ENCODE measurements around the gene SLCO3A1. TPM values are rescaled to one million over a fixed set of nuclear protein-coding genes. Genes with fewer than 3 reads are reported as not detected.

Gene SLCO3A1
- total RNA-seq, 1 experiment from 2014 or later = 5.1 TPM

GRCh38 chr15:91821458-91821857 lies 32.0 kb upstream of the SLCO3A1 start:
- H3K9me3 ChIP-seq (ENCODE audit: control insufficient read depth in 1 of 2, insufficient read depth in 1 of 2, low read depth in 1 of 2, low read length in 2 of 2) = no peaks in the 10 kb centered on the region
- H3K27me3 ChIP-seq (ENCODE audit: insufficient read depth, low read length) = no peaks in the 10 kb centered on the region
- no peak overlapping the region for H3K4me3 ChIP-seq (replicated peaks in 1 of 2; ENCODE audit: low read depth in 1 of 2, low read length in 2 of 2)
- H2AFZ ChIP-seq (ENCODE audit: low read depth, low read length, poor library complexity, severe bottlenecking) = no peak overlapping the region
- TF ChIP-seq ZFX (IDR thresholded peaks at IDR 0.05) = no peak
- TF ChIP-seq TCF7L2 (IDR thresholded peaks at IDR 0.05; ENCODE audit: borderline replicate concordance, extremely low read depth, insufficient read depth, insufficient read length) = no peak
- TF ChIP-seq CBX3 (IDR thresholded peaks at IDR 0.05; ENCODE audit: low read depth) = no peak
- no TSS peak for BruUV-seq (replicated peaks)
- no peaks in the 10 kb centered on the region for H3K36me3 ChIP-seq (ENCODE audit: control insufficient read depth in 1 of 2, insufficient read depth in 2 of 2, low read length in 2 of 2)
- no peak overlapping the region for H3K9ac ChIP-seq (ENCODE audit: low read length)
- no peak overlapping the region for H3K4me2 ChIP-seq (ENCODE audit: low read length)
- intact Hi-C loops (cut with micrococcal nuclease) = no loop called here
- H3K79me2 ChIP-seq (ENCODE audit: insufficient read depth, low read length) = no peaks in the 10 kb centered on the region
- ChIA-PET POLR2A (no interaction called here), CTCF (no interaction called here), RAD21 (ENCODE audit: low non-redundant PET in 1 of 2, low total read pairs in 2 of 2, uncharacterized antibody in 2 of 2, unreplicated experiment in 2 of 2) (no interaction called here)
- H4K20me1 ChIP-seq (ENCODE audit: insufficient read depth) = no peaks in the 10 kb centered on the region
- ATAC-seq (no peak), DNase-seq (ENCODE audit: low read depth, low spot score) (no peak)
- H3K4me1 ChIP-seq (ENCODE audit: control insufficient read depth in 1 of 2, insufficient read depth in 2 of 2, low read length in 2 of 2) = no peaks in the 10 kb centered on the region
- H3K9me2 ChIP-seq (ENCODE audit: insufficient read depth) = no peaks in the 10 kb centered on the region
- H3K27ac ChIP-seq (ENCODE audit: low read depth, low read length) = no peak overlapping the region

- no peaks in the 10 kb centered on the region for H3K9me2 ChIP-seq (ENCODE audit: insufficient read depth)
- no peaks in the 10 kb centered on the region for H3K27me3 ChIP-seq (ENCODE audit: insufficient read depth, low read length)
- BruUV-seq (replicated peaks) = no TSS peak
- ChIA-PET CTCF (no interaction called here), POLR2A (no interaction called here), RAD21 (ENCODE audit: low non-redundant PET in 1 of 2, low total read pairs in 2 of 2, uncharacterized antibody in 2 of 2, unreplicated experiment in 2 of 2) (no interaction called here)
- H3K9me3 ChIP-seq (ENCODE audit: control insufficient read depth in 1 of 2, insufficient read depth in 1 of 2, low read depth in 1 of 2, low read length in 2 of 2) = no peaks in the 10 kb centered on the region
- ATAC-seq = no peak
- no peak overlapping the region for H3K4me2 ChIP-seq (ENCODE audit: low read length)
- no peaks in the 10 kb centered on the region for H3K79me2 ChIP-seq (ENCODE audit: insufficient read depth, low read length)
- H3K27ac ChIP-seq (ENCODE audit: low read depth, low read length) = no peak overlapping the region
- intact Hi-C loops (cut with micrococcal nuclease) = no loop called here
- H3K9ac ChIP-seq (ENCODE audit: low read length) = no peak overlapping the region
- TF ChIP-seq, protein P1, sequence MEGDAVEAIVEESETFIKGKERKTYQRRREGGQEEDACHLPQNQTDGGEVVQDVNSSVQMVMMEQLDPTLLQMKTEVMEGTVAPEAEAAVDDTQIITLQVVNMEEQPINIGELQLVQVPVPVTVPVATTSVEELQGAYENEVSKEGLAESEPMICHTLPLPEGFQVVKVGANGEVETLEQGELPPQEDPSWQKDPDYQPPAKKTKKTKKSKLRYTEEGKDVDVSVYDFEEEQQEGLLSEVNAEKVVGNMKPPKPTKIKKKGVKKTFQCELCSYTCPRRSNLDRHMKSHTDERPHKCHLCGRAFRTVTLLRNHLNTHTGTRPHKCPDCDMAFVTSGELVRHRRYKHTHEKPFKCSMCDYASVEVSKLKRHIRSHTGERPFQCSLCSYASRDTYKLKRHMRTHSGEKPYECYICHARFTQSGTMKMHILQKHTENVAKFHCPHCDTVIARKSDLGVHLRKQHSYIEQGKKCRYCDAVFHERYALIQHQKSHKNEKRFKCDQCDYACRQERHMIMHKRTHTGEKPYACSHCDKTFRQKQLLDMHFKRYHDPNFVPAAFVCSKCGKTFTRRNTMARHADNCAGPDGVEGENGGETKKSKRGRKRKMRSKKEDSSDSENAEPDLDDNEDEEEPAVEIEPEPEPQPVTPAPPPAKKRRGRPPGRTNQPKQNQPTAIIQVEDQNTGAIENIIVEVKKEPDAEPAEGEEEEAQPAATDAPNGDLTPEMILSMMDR (IDR thresholded peaks at IDR 0.05 in 2 of 3, conservative IDR thresholded peaks at IDR 0.05 in 1 of 3; ENCODE audit: borderline replicate concordance in 1 of 3, insufficient read depth in 1 of 3, low read depth in 2 of 3, low read length in 2 of 3) = no peak
- TF ChIP-seq, protein P2, sequence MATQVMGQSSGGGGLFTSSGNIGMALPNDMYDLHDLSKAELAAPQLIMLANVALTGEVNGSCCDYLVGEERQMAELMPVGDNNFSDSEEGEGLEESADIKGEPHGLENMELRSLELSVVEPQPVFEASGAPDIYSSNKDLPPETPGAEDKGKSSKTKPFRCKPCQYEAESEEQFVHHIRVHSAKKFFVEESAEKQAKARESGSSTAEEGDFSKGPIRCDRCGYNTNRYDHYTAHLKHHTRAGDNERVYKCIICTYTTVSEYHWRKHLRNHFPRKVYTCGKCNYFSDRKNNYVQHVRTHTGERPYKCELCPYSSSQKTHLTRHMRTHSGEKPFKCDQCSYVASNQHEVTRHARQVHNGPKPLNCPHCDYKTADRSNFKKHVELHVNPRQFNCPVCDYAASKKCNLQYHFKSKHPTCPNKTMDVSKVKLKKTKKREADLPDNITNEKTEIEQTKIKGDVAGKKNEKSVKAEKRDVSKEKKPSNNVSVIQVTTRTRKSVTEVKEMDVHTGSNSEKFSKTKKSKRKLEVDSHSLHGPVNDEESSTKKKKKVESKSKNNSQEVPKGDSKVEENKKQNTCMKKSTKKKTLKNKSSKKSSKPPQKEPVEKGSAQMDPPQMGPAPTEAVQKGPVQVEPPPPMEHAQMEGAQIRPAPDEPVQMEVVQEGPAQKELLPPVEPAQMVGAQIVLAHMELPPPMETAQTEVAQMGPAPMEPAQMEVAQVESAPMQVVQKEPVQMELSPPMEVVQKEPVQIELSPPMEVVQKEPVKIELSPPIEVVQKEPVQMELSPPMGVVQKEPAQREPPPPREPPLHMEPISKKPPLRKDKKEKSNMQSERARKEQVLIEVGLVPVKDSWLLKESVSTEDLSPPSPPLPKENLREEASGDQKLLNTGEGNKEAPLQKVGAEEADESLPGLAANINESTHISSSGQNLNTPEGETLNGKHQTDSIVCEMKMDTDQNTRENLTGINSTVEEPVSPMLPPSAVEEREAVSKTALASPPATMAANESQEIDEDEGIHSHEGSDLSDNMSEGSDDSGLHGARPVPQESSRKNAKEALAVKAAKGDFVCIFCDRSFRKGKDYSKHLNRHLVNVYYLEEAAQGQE (IDR thresholded peaks at IDR 0.05; ENCODE audit: low read depth) = no peak
- no peak for TF ChIP-seq FOSL1 (IDR thresholded peaks at IDR 0.05; ENCODE audit: low read depth)
- TF ChIP-seq YY1 (IDR thresholded peaks at IDR 0.05; ENCODE audit: extremely low read depth, insufficient replicate concordance, low read depth, low read length) = no peak
- no peak overlapping the region for H3K4me3 ChIP-seq (replicated peaks in 1 of 2; ENCODE audit: low read depth in 1 of 2, low read length in 2 of 2)
- no peak for DNase-seq (ENCODE audit: low read depth, low spot score)
- H2AFZ ChIP-seq (ENCODE audit: low read depth, low read length, poor library complexity, severe bottlenecking) = no peak overlapping the region
- no peaks in the 10 kb centered on the region for H3K4me1 ChIP-seq (ENCODE audit: control insufficient read depth in 1 of 2, insufficient read depth in 2 of 2, low read length in 2 of 2)
- H4K20me1 ChIP-seq (ENCODE audit: insufficient read depth) = no peaks in the 10 kb centered on the region
- H3K36me3 ChIP-seq (ENCODE audit: control insufficient read depth in 1 of 2, insufficient read depth in 2 of 2, low read length in 2 of 2) = no peaks in the 10 kb centered on the region
These were observed 29.3 kb upstream of the SLCO3A1 start for GRCh38 chr15:91824256-91824655.

Data from HCT116 (cell line).